Cerebellar cortex (tissue), 1 donor: ENCODE results near the gene SLC35B1.
A peak's percentile ranks its signal among the peaks of the same experiment; 100 is the strongest.

ENCODE experiments used
- DNase-seq: peaks from one replicate; pipeline ENCODE4 v3.0.0-alpha.2; 2015; ENCODE audit warnings: low spot score

Gene SLC35B1

DNA sequence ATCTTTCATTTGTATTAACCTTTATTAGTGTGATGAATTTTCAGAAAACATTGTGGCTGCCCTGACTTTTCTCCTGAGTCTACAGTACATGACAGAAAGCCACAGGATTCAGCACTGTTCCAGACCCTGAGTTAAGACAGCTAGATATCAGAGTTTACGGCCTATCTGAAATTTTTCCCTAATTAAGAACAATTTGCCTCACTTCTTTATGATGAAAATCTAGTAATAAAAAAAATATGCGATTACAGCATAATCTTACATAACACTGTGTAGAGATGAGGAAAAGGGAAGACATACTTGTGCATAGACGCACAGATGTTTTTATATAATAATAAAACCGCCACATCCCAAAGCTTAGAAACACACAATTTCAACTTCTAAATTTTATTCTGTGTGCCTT is 37.1 kb downstream of the SLC35B1 start:
- peak; percentile 42 for DNase-seq

DNA sequence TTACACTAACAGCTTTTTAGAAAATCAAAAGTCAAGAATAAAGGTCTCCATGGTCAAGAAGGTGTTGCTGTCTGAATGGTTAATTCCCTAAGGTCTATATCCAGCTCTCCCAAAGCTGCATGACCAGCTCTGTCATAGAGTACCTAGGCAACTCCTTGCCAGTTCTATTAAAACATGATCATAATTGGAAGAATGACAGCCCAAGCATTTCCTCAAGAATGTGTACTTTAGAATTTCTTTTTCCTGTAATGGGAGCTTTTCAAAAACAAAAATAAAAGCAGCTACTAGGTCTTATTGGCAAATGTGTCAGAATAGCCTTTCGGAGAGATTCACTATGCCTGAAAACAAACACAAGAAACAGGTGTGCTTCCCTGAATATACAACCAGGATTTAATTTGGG is 37.8 kb downstream of the SLC35B1 start:
- no peak for DNase-seq

DNA sequence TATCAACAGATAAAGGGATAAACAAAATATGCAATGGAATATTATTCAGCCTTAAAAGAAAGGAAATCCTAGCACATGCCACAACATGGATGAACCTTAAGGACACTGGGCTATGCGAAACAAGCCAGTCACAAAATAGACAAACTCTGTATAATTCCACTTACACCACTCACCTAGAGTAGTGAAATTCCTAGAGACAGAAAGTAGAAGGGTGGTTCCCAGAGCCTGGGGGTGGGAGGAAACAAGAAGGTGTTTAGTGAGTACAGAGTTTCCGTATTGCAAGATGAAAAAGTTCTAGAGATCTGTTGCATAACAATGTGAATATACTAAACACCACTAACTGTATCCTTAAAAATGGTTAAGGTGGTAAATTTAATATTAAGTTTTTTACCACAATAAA is 39.9 kb downstream of the SLC35B1 start:
- DNase-seq, result no peak

DNA sequence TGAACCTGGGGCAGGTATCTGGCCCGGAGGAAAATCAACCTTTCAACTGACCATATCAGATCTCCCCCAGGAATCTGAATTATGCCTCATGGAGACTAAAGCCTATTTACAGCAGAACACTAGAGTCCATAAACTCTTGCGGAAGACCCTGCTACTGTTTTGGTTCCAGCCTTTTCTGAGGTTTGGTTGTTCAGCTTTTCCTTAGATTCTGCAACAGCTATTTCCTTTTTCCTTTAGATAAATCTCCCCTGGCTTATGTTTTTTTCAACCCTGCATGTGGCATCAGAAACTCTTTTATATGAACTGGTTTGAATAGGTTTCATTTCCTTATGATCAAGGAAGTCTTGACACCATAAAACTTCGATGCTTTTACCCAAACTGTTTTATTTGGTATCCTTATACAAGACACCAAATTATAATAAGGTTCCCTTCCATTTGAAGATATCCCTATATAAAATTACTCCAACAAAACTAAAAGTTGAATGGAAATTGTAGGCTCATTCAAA is 43.0 kb downstream of the SLC35B1 start:
- DNase-seq, result no peak

DNA sequence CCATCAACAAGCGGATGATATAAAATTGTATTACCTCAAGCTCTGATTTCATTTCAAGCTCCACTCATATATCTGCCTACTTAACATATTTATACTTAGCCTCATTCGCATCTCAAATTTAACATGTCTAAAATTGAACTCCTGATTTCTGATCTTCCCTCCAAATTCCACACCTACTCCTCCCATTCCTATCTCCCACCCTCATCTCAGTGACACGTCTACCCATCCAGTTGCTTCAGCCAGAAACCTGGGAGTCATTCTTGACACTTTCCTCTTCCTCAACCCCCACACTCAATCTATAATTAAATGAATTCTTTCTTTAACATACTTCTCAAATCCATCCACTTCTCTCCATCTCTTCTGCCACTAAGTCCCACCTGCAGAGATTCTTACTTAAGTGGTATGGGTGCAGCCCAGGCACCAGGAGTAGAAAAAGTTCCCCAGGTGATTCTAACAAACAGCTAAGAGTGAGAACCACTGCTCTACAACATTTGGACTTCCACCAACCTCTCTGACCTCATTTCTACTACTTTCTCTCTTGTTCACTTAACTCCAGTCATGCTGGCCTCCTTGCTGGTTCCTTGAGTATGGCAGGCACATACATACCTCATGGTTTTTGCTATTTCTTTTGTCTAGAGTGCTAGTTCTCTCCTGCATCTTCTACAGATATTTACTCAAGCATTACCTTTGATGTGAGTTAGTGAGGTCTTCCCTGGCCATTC is 47.9 kb downstream of the SLC35B1 start:
- DNase-seq, result no peak

DNA sequence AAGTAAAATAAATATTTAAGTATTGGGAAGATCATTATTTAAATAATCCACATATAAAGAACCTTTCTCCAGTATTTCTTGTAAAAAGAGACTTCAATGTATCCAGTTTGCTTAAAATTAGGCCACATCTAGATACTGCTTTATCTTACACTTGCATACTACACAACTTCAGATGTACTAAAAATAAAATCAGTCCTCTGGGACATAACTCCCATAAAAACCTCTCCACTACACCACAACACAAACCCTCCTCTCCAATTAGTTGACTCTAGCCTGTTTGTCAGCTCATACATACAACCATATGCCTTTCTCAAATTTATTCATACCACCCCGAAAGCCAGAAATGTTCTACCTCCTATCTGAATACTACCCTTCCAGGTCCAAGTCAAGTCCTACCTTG is 51.5 kb downstream of the SLC35B1 start:
- no peak for DNase-seq
